ENCODE results near the gene ANKRD16.
"Not testable (repeated sequence)": the region's sequence is repeated elsewhere in the genome, so short reads cannot be mapped to it uniquely, and the experiment has no call there.

ANKRD16 gene

GRCh38 chr10:5903563-5903962 lies 13.9 kb upstream of the ANKRD16 start:
- no peak for DNase-seq (ENCODE audit: low read depth in 3 of 3)

- DNase-seq (ENCODE audit: low read depth in 3 of 3): no peak
These were observed 13.0 kb upstream of the ANKRD16 start for GRCh38 chr10:5902511-5903274.

- no peak for DNase-seq (ENCODE audit: low read depth in 3 of 3)
These were observed 10.6 kb upstream of the ANKRD16 start for GRCh38 chr10:5900247-5900646.

- DNase-seq (ENCODE audit: low read depth in 3 of 3): no peak
These were observed 8.5 kb upstream of the ANKRD16 start for GRCh38 chr10:5898163-5898562.

- DNase-seq (ENCODE audit: low read depth in 3 of 3): no peak
These were observed 7.8 kb upstream of the ANKRD16 start for GRCh38 chr10:5897504-5897903.

GRCh38 chr10:5897053-5897340 lies 7.3 kb upstream of the ANKRD16 start:
- DNase-seq (ENCODE audit: low read depth in 3 of 3): no peak

GRCh38 chr10:5896208-5897052 lies 6.7 kb upstream of the ANKRD16 start:
- DNase-seq (ENCODE audit: low read depth in 3 of 3): no peak

GRCh38 chr10:5895804-5896203 lies 6.1 kb upstream of the ANKRD16 start:
- DNase-seq (ENCODE audit: low read depth in 3 of 3): no peak

- no peak for DNase-seq (ENCODE audit: low read depth in 3 of 3)
These were observed 5.7 kb upstream of the ANKRD16 start for GRCh38 chr10:5895365-5895764.

- DNase-seq (ENCODE audit: low read depth in 3 of 3): no peak
These were observed 5.2 kb upstream of the ANKRD16 start for GRCh38 chr10:5894873-5895272.

GRCh38 chr10:5894403-5894802 lies 4.7 kb upstream of the ANKRD16 start:
- no peak for DNase-seq (ENCODE audit: low read depth in 3 of 3)

GRCh38 chr10:5893321-5893720 lies 3.6 kb upstream of the ANKRD16 start:
- no peak for DNase-seq (ENCODE audit: low read depth in 3 of 3)

GRCh38 chr10:5892007-5892406 lies 2.3 kb upstream of the ANKRD16 start:
- DNase-seq (ENCODE audit: low read depth in 3 of 3): no peak

- DNase-seq (ENCODE audit: low read depth in 3 of 3): no peak
These were observed 1.3 kb upstream of the ANKRD16 start for GRCh38 chr10:5891009-5891408.

- peak in 1 of 3 experiments; percentile 4 for DNase-seq (ENCODE audit: low read depth in 3 of 3)
These were observed 791 bp upstream of the ANKRD16 start for GRCh38 chr10:5890452-5890915.

- DNase-seq (ENCODE audit: low read depth in 3 of 3): peak in 2 of 3 experiments; percentile 6 to 17
These were observed 660 bp downstream of the ANKRD16 start for GRCh38 chr10:5888843-5889623.

- DNase-seq (ENCODE audit: low read depth in 3 of 3): no peak
These were observed 1.3 kb downstream of the ANKRD16 start for GRCh38 chr10:5888351-5888750.

GRCh38 chr10:5887641-5888040 lies 2.1 kb downstream of the ANKRD16 start:
- DNase-seq (ENCODE audit: low read depth in 3 of 3): no peak

GRCh38 chr10:5887029-5887428 lies 2.7 kb downstream of the ANKRD16 start:
- DNase-seq (ENCODE audit: low read depth in 3 of 3): no peak

GRCh38 chr10:5885619-5886018 lies 4.1 kb downstream of the ANKRD16 start:
- no peak for DNase-seq (ENCODE audit: low read depth in 3 of 3)

GRCh38 chr10:5882961-5883360 lies 6.7 kb downstream of the ANKRD16 start:
- DNase-seq (ENCODE audit: low read depth in 3 of 3): no peak

- DNase-seq (ENCODE audit: low read depth in 3 of 3): not testable (repeated sequence)
These were observed 12.7 kb downstream of the ANKRD16 start for GRCh38 chr10:5877041-5877440.
